ENCODE measurements around the gene LEMD3. TPM values are rescaled to one million over a fixed set of nuclear protein-coding genes. Genes with fewer than 3 reads are reported as not detected.

The LEMD3 gene
- total and polyA plus RNA-seq, 8 donors: 5.5 to 21.2 (median 13.0) TPM

GRCh38 chr12:65123435-65124063 is 45.8 kb upstream of the LEMD3 start:
- no peak for FAIRE-seq
- Histone ChIP-seq H3K4me3 (no peak overlapping the region), H3K36me3 (no peaks in the 10 kb centered on the region), H3K27me3 (peaks cover 3 to 15% (median 6%) of the 10 kb centered on the region in 4 donors), H3K27ac (no peak overlapping the region), H3K9me3 (no peaks in the 10 kb centered on the region), H3K4me1 (no peaks in the 10 kb centered on the region)
- peak in 3 of 4 donors; percentile 48 to 70 (median 55) for TF ChIP-seq CTCF (IDR thresholded peaks at IDR 0.05)
- no peak for DNase-seq
- intact Hi-C loops (cut with DNase I): no loop called here
- peak in 3 of 4 donors; percentile 51 to 61 (median 53) for ATAC-seq
- WGBS, 2 donors: 11 to 12% methylated on average over 8 of the region's 8 CpGs

- H3K27me3 ChIP-seq: peaks cover 0 to 7% (median 0%) of the 10 kb centered on the region in 4 donors
- H3K4me3 ChIP-seq: no peak overlapping the region
- DNase-seq: no peak
- intact Hi-C loops (cut with DNase I): no loop called here
- no peak for ATAC-seq
- H3K27ac ChIP-seq: no peak overlapping the region
- no peak for FAIRE-seq
- no peaks in the 10 kb centered on the region for H3K9me3 ChIP-seq
- no peaks in the 10 kb centered on the region for H3K4me1 ChIP-seq
- WGBS, 2 donors: 37 to 58% methylated on average over 1 of the region's 1 CpG
- no peaks in the 10 kb centered on the region for H3K36me3 ChIP-seq
- no peak for TF ChIP-seq CTCF (IDR thresholded peaks at IDR 0.05)
These were observed 44.1 kb upstream of the LEMD3 start for GRCh38 chr12:65125247-65125646.

GRCh38 chr12:65125975-65126374 is 43.4 kb upstream of the LEMD3 start:
- Histone ChIP-seq H3K4me1 (no peaks in the 10 kb centered on the region), H3K27ac (no peak overlapping the region), H3K9me3 (no peaks in the 10 kb centered on the region), H3K4me3 (no peak overlapping the region), H3K36me3 (no peaks in the 10 kb centered on the region), H3K27me3 (peaks cover 0 to 7% (median 0%) of the 10 kb centered on the region in 4 donors)
- no peak for DNase-seq
- TF ChIP-seq CTCF (IDR thresholded peaks at IDR 0.05): no peak
- FAIRE-seq: no peak
- 56 to 59% methylated on average over 2 of the region's 2 CpGs for WGBS, 2 donors
- intact Hi-C loops (cut with DNase I): no loop called here
- ATAC-seq: no peak

GRCh38 chr12:65126482-65126881 is 42.9 kb upstream of the LEMD3 start:
- no peak overlapping the region for H3K4me3 ChIP-seq
- DNase-seq (no peak), ATAC-seq (no peak), FAIRE-seq (no peak)
- no peaks in the 10 kb centered on the region for H3K9me3 ChIP-seq
- H3K4me1 ChIP-seq: no peaks in the 10 kb centered on the region
- intact Hi-C loops (cut with DNase I): no loop called here
- H3K36me3 ChIP-seq: no peaks in the 10 kb centered on the region
- 62 to 74% methylated on average over 5 of the region's 5 CpGs for WGBS, 2 donors
- peaks cover 0 to 6% (median under 1%) of the 10 kb centered on the region in 4 donors for H3K27me3 ChIP-seq
- H3K27ac ChIP-seq: no peak overlapping the region
- no peak for TF ChIP-seq CTCF (IDR thresholded peaks at IDR 0.05)

GRCh38 chr12:65133879-65134278 is 35.5 kb upstream of the LEMD3 start:
- no peak for FAIRE-seq
- no peak for DNase-seq
- no peak overlapping the region for H3K4me3 ChIP-seq
- no peak for ATAC-seq
- H3K9me3 ChIP-seq: no peaks in the 10 kb centered on the region
- intact Hi-C loops (cut with DNase I): no loop called here
- TF ChIP-seq CTCF (IDR thresholded peaks at IDR 0.05): no peak
- no peaks in the 10 kb centered on the region for H3K36me3 ChIP-seq
- no peaks in the 10 kb centered on the region for H3K4me1 ChIP-seq
- peaks cover 0 to 4% (median 0%) of the 10 kb centered on the region in 4 donors for H3K27me3 ChIP-seq
- no peak overlapping the region for H3K27ac ChIP-seq
